NCI-H226 (cell line): Measurements from ENCODE around the gene UNC5C.

Source experiments
- DNase-seq: peaks from one replicate; pipeline ENCODE4 v3.0.0-alpha.2; 2015

UNC5C gene

DNA sequence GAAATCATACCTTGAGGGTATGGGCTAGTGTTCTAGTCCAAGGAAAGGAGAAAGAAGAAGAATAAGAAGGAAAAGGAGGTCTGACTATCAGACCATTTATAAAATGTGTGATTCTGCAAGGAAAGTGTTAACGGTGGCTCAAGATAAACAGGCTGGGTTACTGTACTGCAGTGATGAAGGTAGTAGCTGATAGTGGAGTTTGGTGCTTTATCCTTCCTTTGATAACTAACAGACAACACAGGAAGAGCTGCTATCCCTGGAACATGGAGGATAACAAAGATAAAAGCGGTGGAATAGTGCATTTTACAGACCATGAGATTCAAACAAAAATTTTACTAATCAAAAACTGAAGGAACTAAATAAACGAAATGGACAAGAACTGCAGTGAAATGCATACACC, 2.6 kb downstream of the UNC5C start:
- DNase-seq = no peak

DNA sequence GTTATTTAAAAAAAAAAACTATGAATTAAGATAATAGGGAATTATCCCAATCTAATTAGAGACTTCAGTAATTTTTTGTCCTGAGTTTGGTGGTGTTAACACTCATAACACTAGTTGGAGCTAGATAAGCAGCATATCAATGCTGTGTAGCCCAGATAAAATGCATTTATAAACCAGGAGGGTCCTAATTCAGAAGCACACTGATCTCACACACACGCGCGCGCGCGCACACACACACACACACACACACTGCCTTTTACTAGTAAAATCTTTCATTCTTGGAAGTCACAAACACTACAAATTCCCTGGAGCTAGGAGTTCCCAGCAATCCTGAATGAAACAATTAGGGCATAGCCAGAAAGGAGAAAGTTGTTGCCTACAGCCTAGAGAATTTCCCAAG, 3.2 kb downstream of the UNC5C start:
- no peak for DNase-seq

DNA sequence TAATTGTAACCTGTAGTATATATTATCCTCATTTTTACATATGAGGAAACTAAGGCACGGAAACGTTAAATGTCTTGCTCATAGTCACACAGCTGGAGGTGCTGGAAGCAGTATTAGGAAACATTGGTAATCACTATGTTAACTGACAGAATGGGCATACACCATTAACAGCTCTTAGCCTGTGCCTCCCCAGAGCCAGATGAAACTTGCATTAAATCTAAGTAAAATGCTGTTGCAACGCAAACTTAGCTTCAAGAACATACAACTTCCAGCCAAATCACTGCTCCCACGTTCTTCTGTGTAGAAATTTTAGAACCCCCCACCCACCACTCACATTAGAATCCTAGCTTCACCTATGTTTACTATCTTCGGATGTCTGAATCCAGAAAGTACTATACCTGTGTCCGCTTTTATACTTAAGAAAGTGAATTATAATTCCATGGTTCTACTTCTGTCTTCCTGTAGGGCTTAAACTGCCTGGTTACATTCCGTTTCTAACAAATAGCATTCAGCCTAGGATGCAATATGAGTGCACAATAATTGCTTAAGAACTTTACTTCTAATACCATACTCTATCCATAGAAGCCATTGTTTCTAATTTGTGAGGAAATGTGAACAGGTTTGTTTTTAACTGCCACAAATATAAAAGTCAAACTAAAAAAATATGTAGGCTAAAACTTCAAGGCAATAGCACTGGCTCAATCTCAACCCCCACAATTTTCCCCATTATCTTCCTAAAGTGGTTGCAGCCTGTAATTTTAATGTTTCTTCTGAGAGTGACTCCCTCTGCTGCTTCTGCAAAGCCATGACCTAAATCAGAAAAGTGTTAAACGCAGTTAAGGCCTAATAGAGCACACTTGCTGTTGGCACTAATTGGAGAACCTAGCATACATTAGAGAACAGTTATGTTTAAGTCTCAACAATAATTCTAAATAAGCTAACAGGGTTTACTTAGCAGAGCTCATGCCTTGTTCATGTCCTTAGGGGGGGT, 4.4 kb downstream of the UNC5C start:
- no peak for DNase-seq

DNA sequence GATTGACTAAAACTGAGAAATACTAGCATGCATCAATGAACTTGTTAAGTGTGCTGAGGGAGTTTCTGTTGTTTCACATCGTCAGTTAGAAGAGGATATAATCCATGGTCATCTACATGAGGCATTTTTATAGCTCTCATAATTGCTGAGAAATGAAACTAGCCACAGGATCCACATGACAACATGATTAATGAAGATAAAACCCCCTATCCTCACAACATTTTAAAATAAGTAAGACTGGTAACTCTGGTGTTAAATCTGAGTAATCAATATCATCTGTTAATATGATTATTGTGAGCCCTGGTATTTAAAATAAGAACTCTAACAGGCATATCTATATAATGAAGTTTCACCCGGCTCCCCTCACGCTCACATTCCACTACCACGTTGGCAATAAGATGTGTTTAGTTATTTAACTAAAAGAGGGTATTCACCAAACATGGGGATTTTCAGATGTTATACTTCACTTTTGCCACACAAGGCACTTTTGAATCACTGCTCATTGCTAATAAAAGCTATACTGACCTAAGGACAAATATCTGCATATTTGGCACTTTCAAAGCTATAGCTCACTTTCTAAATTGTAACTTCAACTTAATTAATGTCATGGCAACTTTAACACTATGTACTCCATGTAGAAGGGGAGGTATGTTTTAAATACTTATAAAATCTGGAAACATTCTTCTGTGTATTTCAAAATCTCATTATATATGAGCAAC, 6.7 kb downstream of the UNC5C start:
- no peak for DNase-seq

DNA sequence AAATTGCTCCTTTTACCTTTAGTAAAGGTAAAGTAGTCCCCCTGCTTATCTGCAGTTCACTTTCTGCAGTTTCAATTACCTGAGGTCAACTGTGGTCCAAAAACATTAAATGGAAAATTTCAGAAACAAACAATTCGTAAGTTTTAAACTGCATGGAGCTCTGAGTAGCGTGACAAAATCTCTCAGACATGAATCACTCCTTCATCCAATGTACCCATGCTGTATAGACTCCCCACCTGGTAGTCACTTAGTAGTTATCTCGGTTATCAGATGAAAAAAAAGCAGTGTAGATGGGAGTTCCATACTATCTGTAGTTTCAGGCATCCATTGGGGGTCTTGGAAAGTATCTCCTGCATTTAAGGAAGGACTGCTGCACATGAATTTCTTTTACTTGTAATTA, 7.7 kb downstream of the UNC5C start:
- DNase-seq = no peak

DNA sequence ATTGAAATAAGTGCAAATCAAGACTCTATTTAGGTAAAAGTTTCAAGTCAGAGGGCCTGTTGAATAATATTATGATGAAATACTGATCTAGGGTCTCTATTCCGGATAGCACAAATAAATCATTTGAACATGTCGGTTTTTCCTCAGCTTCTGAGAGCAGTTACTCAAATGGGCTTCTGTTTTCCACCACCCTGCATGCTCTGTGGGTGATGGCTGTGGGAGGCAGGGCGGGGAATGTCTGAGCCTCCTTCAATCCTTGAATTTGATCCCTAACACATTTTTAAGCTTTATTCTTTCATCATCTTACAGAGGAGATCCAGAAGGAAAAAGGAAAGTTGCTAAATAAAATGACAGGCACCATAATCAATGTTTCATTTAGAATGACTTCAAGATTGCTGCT, 8.5 kb downstream of the UNC5C start:
- no peak for DNase-seq

DNA sequence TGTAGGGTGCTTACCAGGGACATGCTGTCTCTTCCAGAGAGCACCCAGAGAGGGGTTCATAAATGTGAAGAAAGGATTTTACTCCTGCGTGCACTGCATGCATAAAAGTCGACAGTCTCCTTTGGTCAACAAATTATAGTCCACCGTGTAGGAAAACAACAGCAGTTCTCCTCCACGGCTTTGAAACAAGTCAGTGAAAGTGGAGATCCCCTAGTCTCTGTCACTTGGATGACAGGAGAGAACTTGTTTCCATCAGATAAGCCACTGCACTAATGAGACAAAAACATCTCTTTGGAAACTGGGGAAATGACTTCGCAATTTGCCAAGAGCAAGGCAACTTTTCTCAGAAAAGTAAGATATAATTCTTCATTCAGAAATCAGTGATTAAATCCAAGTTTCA, 9.7 kb downstream of the UNC5C start:
- no peak for DNase-seq

DNA sequence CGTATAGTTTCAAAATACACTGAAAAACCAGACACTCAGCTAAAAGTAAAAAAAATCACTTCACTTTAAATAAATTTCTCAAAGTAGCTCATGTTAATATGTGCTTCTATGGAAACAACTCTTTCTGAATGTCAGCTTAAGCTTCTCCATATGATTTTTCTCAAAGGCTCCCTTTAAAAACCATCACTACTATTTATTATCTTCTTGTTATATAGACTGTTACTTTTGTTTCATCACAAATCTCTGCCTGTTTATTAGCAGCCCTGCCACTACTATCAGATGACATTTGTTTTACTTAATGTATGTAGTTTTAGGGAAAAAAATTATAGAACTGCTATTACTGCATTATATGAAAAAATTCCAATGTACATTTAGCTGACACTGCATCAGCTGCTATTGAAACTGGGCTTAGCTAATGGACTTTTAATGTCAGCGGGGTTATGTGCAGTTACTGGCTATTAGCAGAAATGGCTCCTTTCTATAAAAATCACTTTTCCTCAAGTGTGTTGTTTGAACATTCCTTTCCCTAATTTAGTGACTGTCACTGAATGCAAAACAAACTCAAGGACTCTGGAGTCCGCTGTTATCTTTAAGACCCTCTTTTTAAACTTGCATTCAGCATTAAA, 10.8 kb downstream of the UNC5C start:
- no peak for DNase-seq

DNA sequence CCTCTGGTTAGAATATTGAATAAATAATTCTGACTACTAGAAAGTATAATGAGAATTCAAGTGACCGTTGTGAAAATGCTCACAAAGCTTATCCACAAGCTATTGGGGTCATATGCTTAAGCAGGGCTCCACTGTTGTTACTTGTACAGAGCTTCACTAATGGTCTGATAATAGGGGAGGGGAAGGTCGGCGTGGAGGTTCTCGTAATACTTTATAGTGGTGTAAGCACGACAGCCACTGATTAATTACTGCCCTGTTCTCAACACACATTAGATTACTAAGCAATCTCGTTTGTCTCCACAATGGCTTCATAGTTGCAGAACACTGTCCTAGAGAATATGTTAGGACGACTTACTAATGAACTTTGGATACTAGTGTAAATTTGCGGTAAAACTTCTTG, 11.6 kb downstream of the UNC5C start:
- no peak for DNase-seq

DNA sequence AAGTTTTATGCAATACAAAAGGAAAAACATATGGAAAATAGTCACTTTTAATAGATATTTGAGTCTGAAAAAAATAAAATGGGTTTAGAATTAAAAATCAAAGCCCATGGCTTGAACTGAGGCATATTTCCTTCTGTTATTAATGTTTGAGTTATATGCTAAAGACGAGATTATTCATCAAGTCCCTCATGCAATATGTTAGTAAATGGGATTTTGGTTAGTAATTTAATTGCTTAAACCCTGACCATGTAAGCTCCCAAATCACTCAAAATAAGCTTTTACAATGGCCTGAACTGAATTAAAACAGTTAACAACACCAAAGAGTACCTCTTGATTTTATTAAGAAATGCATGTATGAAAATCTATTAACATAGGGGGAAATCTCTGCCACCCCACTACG, 12.1 kb downstream of the UNC5C start:
- DNase-seq = no peak

DNA sequence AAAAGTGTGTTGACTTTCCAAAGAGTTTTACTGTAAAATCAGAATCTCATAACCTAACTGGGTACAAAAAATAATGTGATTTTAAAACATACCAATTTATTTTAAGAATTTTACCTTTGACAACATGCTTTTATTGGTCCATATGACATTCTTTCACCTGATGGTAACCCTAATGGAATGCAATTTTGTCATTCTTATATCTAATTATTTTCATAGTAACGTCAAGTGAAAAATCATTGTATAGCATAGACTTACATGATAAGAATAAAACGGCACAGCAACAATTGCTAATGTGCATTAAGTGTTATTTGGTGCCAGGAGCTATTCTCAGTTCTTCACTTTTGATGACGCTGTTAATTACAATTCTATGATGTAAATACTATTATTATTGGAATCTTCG, 13.6 kb downstream of the UNC5C start:
- no peak for DNase-seq

DNA sequence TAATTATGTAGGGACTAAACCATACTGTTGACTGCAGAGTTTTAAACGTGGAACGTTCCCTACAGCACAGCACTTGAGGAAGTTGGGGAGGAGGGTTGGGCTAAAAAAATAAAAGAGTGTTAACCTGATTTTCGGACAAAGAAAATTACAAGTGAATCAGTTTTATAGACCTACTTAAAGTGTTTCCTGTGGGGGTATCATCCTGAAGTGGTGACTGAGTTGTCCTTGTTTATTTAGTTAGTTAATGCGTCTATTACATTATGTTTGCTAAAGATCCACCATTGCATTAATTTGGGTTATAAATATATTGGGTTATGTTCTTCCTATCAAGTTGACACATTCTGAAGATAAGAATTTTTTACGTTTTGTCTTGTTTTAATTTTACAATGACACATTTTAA, 14.7 kb downstream of the UNC5C start:
- DNase-seq = no peak

DNA sequence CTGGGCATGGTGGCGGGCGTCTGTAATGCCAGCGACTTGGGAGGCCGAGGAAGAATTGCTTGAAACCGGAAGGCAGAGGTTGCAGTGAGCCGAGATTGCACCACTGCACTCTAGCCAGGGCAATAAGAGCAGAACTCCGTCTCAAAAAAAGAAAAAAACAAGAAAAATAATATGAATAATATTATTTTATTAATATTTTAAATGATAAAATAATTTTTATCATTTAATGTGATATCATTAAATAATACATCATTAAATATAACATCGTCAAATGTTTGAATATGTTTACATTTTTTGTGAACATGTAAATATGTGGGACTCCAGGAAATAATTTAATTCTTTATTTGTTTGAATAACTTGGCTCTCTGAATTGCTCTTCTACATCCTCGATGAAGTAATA, 15.5 kb downstream of the UNC5C start:
- no peak for DNase-seq

DNA sequence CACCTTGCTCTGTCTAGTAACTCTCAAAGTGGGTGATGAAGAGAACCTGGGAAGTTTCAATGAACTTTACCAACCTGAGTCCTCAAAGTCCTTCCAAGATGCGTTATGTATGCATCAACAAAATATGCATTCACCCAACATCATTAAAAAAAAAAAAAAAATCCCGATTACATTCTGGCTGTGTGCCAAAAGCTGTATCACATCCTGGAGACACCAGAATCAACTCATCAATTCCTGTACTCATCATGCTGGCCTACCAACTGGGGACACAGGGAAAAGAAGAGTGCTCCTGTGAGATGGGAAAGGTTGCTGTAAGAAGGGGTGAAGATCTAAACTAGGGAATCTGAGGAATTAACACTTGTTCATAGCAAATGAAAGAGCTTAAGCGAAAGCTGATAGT, 16.5 kb downstream of the UNC5C start:
- no peak for DNase-seq

DNA sequence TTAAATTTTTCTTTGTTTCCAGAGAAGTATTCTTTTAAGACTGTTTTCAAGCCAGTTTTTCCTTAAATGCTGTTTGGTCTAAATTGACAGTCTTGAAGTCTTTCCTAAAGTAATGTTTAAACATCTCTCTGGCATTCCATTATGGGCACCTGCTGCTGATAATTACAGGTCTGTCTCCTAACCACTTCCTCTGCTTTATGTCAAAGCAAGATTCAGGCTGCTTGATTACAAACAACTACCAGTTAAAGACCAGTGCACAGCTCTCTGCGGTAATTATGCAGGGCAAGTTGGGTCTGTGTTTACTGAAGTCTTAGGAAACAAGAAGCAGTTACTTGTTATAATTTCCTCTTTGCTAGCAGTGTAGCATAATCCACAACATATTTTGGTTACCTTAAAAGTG, 17.6 kb downstream of the UNC5C start:
- no peak for DNase-seq

DNA sequence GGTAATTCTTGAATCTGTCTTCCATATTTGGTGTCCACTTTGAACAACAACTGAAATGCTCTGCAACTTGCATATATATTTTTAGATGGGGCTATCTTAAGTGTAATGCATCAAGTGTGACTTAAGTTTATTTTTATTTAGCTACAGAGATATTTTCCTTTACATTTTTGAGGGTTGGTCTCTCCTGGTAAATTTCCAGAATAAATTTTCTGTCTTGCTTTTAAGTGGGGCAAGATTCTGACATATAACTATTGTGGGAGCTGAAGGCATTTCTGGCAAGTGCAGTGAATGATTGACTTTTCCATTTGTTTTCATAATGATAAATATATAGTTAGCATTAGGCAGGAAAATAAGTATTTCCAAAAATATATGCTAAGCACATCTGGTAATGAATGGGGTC, 18.8 kb downstream of the UNC5C start:
- DNase-seq = no peak

DNA sequence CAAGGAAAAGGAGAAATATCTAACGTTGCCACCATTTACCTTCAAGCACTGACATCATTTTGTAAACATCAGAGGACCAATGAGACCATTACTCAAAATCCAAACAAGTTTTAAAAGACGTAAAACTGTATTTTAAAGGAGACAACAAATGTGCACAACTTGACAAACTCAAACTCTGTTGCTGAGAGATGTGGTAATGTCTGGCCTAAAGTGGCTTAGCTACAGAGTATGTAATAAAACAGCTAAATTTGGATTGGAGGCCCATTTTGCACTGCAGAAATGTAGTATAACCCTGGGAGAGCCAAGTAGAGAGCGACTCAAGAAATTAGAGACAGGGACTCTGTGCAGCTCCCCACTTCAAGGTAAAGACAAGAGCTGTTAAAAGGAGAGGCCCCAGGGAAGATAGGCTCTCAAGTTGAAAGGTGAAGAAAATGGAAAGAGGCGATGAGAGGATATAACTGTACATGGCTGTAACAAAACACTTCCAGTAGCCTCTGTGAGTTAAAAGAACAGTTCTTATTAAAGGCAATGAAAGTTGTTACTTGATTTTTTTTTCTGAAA, 20.3 kb downstream of the UNC5C start:
- no peak for DNase-seq

DNA sequence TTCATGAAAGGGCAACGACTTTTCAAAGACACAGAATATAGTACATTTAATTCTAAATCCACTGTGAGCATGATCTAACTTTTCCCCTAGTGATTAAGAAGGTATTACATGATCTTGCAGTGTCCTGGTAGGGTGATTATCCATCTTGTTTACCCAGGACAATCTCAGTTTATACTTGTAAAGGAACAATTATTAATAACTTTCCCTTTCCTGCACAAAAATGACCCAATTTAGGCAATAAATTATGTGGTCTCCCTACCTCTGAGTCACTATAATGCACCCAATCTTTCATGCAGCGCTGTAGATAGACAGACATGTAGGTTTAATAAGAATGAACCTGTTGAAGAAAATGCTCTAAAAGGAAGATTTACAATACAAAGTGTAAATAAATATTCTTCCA, 22.7 kb downstream of the UNC5C start:
- no peak for DNase-seq

DNA sequence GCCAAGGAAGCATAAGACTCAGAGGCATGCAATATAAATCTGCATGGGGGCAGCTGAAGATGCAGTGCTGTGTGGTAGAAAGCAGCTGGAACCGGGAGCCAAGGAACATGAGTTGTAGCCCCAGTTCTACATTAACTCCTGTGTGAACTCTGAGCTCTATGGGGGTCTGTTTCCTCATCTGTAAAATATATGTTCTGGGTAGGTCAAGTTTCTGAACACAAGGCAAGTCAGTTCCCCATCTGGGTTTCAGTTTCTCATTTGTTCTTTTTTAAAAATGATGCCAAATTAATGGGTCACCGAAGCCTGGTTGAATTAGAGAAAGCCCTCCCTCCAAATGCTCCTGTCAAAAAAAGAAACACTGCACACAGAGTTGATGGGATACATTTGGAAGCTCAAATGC, 24.0 kb downstream of the UNC5C start:
- DNase-seq = no peak

DNA sequence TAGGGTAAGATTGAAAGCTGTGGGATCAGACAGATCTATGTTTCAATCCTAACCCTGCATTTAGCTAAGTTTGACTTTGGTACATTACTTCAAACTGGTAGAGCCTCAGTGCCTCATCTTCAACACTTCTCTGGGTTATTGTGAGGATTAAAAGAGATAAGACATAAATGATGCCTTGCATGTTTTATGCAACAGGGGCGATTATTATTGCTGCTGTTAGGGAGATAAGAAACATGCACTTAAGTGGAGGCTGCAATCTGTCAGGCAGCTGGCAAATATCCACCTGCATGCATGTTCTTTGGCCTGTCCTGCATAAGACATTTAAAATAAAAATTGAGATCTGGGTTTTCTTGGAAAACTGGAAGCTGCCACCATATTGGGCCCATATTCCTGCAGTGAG, 24.6 kb downstream of the UNC5C start:
- DNase-seq = no peak

DNA sequence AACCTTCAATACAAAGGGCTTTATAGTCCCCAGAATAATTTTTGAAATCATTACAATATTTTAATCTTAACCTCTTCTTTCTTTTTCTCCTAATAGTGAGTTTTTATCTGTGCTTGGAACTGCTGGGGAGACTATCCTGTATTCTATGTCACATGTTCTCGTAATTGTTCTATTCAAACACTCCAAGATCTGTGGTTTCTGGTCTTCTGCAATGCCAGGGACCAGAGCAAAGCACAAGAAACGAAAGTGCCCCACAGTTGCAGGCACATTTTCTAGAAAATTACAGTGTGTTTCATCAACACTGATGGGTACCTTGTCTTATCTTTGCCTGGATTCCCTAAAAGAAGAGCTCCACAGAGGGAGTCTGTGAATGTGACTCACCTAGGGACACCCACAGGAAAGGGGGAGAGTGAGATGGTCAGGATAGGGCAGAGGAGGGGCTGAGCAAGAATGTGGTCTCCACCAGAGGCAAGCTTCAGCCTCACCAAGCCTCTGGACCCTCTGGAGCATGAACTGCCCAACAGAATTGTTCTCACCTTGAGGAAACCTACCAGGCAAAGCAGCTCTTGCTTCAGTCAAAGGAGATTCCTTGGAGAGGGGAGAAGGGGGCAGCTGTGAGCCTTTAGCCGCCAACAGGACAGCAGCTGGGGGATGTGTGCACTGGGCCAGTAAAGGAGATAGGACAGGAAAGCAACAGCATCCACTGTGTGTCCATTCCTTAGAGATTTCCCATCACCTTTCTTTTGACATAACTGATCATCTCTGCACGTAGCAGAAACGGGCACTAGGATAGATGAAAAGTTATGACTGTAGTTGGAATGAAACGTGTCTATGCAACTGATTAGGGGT, 25.9 kb downstream of the UNC5C start:
- no peak for DNase-seq

DNA sequence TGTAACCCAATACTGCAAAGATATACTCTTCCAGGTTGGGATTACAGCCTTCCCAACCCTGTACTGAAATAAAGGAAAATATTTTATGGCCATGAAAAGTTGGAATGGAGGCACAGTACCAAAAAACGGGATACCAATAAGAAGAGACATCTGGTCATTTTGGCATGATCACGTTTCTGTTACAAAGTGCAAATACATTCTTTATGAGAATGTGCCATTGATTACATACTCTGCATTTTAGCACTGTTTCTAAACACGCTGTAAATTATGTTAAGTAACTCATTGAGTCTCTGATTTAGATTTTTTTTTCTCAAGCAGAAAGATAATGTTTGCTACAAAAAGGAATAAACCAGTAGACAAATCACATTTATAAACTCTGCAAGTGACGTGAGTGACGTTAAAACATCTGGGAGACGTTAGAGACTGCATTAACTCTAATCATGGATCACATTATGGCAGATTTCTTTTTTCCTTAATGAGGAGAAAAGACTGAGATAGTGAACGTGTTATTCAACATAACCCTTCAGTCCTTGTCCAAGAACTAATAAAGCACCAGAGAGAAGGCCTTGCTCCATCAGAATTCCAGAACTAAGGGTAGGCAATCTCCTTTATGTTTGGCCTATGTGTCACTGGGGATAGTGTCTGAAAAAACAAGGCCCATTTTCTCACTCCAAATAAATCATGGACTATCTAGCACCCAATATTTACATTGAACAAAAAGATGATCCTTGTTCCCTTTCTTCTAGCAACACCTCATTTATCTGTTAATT, 31.0 kb downstream of the UNC5C start:
- no peak for DNase-seq
